HL-60 (cell line): ENCODE measurements around the gene NKRF.
"Not testable (repeated sequence)": the region's sequence is repeated elsewhere in the genome, so short reads cannot be mapped to it uniquely, and the experiment has no call there.

Experiments
- POLR2AphosphoS5 ChIP-seq: IDR thresholded peaks from 2 replicates; pipeline ENCODE4 v1.6.1; 2012; ENCODE audit warnings: low read depth
- REST ChIP-seq: IDR thresholded peaks from 2 replicates; pipeline ENCODE4 v1.6.1; 2012; ENCODE audit warnings: low read depth; ENCODE audit not compliant: insufficient replicate concordance
- TF ChIP-seq, protein P1 (sequence below): IDR thresholded peaks from one replicate; pipeline ENCODE4 v1.5.1; 2011; ENCODE audit warnings: low read length, control low read depth, inconsistent platforms; ENCODE audit not compliant: insufficient read depth

GRCh38 chrX:119637421-119637820, 31.2 kb upstream of the NKRF start:
- not testable (repeated sequence) for TF ChIP-seq POLR2AphosphoS5, REST
- TF ChIP-seq, protein P1, sequence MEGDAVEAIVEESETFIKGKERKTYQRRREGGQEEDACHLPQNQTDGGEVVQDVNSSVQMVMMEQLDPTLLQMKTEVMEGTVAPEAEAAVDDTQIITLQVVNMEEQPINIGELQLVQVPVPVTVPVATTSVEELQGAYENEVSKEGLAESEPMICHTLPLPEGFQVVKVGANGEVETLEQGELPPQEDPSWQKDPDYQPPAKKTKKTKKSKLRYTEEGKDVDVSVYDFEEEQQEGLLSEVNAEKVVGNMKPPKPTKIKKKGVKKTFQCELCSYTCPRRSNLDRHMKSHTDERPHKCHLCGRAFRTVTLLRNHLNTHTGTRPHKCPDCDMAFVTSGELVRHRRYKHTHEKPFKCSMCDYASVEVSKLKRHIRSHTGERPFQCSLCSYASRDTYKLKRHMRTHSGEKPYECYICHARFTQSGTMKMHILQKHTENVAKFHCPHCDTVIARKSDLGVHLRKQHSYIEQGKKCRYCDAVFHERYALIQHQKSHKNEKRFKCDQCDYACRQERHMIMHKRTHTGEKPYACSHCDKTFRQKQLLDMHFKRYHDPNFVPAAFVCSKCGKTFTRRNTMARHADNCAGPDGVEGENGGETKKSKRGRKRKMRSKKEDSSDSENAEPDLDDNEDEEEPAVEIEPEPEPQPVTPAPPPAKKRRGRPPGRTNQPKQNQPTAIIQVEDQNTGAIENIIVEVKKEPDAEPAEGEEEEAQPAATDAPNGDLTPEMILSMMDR: not testable (repeated sequence)
